Measurements from ENCODE around the gene MRGPRF. TPM values are rescaled to one million over a fixed set of nuclear protein-coding genes. Genes with fewer than 3 reads are reported as not detected.
"Not testable (repeated sequence)": the region's sequence is repeated elsewhere in the genome, so short reads cannot be mapped to it uniquely, and the experiment has no call there.

Gene MRGPRF
- total RNA-seq, 6 experiments from 2014 or later: 51.4 to 74.9 (median 63.9) TPM

DNA sequence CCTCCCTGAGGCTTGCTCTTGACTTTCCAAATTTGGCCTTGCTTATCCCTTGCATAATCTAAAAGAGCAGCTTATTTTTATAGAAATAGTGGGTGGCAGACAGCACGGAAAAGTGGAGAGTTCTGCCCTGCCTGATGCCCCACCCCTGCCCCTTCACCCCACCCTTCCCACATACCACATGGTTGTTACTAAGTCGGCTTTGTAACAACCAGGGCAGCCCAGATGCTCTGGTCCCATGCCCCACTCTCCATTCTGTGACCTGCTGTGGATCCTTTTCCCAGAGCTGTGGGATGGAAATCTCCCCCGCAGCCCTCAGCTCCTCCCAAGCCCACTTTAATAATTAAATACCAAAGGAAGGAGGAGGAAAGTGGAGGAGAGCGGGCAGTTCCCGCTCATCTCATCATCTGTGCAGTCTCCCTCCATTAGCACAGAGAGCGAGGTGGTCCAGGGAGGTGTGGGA is 10.9 kb downstream of the MRGPRF start:
- TF ChIP-seq CTCF (IDR thresholded peaks at IDR 0.05): no peak
- DNase-seq: no peak
- no peak overlapping the region for H3K4me3 Mint-ChIP-seq
- H3K9me3 Mint-ChIP-seq: no peaks in the 10 kb centered on the region
- peaks cover 49% of the 10 kb centered on the region for H3K4me1 Mint-ChIP-seq (ENCODE audit: low read depth)
- no peak overlapping the region; the same call in 1 of the 2 replicates for H3K27ac Mint-ChIP-seq
- peaks cover 2% of the 10 kb centered on the region; the same call in 1 of the 2 replicates for H3K27me3 Mint-ChIP-seq (ENCODE audit: insufficient read depth)
- H3K36me3 Mint-ChIP-seq (ENCODE audit: low read depth): peaks cover under 1% of the 10 kb centered on the region; the same call in 1 of the 2 replicates

DNA sequence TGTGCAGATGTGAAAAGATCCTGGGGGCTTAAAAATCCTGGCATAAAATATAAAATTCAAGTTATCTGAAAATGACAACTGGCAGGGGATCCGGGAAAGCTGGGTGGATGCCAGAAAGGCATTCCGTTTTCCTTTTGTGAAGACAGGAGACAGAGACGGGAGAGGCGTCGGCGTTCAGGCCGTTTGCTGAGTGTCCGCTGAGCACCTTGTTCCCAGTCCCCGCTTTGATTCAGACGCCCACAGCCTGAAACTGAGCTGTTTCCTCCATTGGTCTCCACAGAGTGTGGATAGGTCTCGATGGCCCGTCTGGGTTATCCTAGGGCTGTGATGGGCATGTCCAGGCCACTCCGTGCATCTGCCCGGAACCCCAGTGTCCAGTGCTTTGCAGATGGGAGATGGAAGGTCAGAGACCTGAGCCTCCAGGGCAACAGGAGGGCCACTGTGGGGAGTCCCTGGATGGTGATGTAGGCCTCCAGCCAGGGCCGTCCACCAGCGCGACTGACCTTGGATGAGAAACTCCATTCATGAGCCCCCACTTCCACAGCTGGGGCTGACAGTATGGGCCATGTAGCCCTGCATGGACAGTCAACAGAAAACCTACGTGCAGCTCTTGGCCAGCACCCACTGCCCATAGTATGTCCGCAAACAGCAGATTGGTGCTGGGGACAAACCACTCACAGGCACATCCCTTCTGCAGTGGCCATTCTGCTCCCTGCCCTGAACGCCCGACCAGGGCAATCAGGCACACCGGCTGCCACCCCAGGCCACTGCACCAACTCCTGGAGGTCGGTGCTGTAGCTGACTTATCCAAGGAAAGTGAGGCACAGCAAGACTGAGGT is 11.6 kb downstream of the MRGPRF start:
- H3K27ac Mint-ChIP-seq: peak overlapping the region; percentile 76
- H3K4me3 Mint-ChIP-seq: no peak overlapping the region
- TF ChIP-seq CTCF (IDR thresholded peaks at IDR 0.05): no peak
- peaks cover 48% of the 10 kb centered on the region for H3K4me1 Mint-ChIP-seq (ENCODE audit: low read depth)
- no peaks in the 10 kb centered on the region for H3K36me3 Mint-ChIP-seq (ENCODE audit: low read depth)
- H3K9me3 Mint-ChIP-seq: no peaks in the 10 kb centered on the region
- H3K27me3 Mint-ChIP-seq (ENCODE audit: insufficient read depth): peaks cover 2% of the 10 kb centered on the region; the same call in 1 of the 2 replicates
- no peak for DNase-seq

GRCh38 chr11:69000831-69001242 is 12.2 kb downstream of the MRGPRF start:
- no peaks in the 10 kb centered on the region for H3K9me3 Mint-ChIP-seq
- TF ChIP-seq CTCF (IDR thresholded peaks at IDR 0.05): peak; percentile 78
- H3K27ac Mint-ChIP-seq: peak overlapping the region; percentile 76
- peak overlapping the region; percentile 3; the same call in 1 of the 2 replicates for H3K4me3 Mint-ChIP-seq
- H3K36me3 Mint-ChIP-seq (ENCODE audit: low read depth): no peaks in the 10 kb centered on the region
- DNase-seq: peak; percentile 87
- H3K27me3 Mint-ChIP-seq (ENCODE audit: insufficient read depth): peaks cover under 1% of the 10 kb centered on the region; the same call in 1 of the 2 replicates
- H3K4me1 Mint-ChIP-seq (ENCODE audit: low read depth): peaks cover 48% of the 10 kb centered on the region

DNA sequence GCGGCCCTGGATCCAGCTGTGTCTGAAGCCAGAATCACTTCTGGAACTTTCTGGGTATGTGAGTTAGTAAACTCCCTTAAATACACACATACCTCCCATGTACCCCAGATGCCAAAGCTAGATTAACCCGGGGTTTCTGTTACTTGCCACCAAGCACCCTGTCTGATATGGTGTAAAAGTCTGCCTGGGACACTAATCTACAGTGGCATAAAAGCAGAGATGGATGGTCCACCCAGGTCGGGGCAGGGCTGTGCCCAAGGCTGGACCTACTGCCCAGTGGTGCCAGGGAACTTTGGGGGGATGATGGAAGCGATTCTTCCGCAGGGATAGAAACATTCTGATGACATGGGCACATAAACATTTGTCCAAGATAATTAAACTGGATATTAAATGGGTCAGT is 12.7 kb downstream of the MRGPRF start:
- no peaks in the 10 kb centered on the region for H3K9me3 Mint-ChIP-seq
- no peak for TF ChIP-seq CTCF (IDR thresholded peaks at IDR 0.05)
- peak overlapping the region; percentile 76 for H3K27ac Mint-ChIP-seq
- peaks cover 48% of the 10 kb centered on the region for H3K4me1 Mint-ChIP-seq (ENCODE audit: low read depth)
- 0 out of 2 replicates have a peak overlapping the region, but pooled peaks have one; percentile 3 for H3K4me3 Mint-ChIP-seq
- DNase-seq: no peak
- no peaks in the 10 kb centered on the region for H3K36me3 Mint-ChIP-seq (ENCODE audit: low read depth)
- H3K27me3 Mint-ChIP-seq (ENCODE audit: insufficient read depth): no peaks in the 10 kb centered on the region; the same call in 1 of the 2 replicates

- not testable (repeated sequence) for H3K9me3 Mint-ChIP-seq; H3K36me3 Mint-ChIP-seq (ENCODE audit: low read depth); H3K4me3 Mint-ChIP-seq; DNase-seq; H3K27me3 Mint-ChIP-seq (ENCODE audit: insufficient read depth)
- H3K4me1 Mint-ChIP-seq (ENCODE audit: low read depth): peaks cover 48% of the 10 kb centered on the region
- 0 out of 2 replicates have a peak overlapping the region, but pooled peaks have one; percentile 76 for H3K27ac Mint-ChIP-seq
Observed at GRCh38 chr11:68999748-69000355, 13.2 kb downstream of the MRGPRF start.

All from HFFc6 (cell line).